Common myeloid progenitor, CD34-positive (primary cell): Measurements from ENCODE around the gene APBA2.

Experiments used
- CTCF ChIA-PET: fragments of 350-600 bp; sonication (Branson Sonifier 250); formaldehyde crosslinking; loops from one replicate; lab custom pipeline; 2021; ENCODE audit warnings: antibody characterized with exemption; lab: Charles Lee
- POLR2A ChIA-PET: fragments of 350-600 bp; sonication (Branson Sonifier 250); formaldehyde crosslinking; loops from one replicate; lab custom pipeline; 2021; ENCODE audit warnings: antibody characterized with exemption; lab: Charles Lee
- DNase-seq, 3 donors: peaks; one replicate each; pipeline versions ENCODE4 v3.0.0 to v3.0.0-alpha.2; 2013
- H3K27ac ChIP-seq, 2 experiments: 1 replicate in 1 of 2; 2 replicates in 1 of 2; pipeline ENCODE4 v1.7.0; 2013; ENCODE audit warnings: inconsistent platforms in 2 of 2, low read length in 2 of 2, mild to moderate bottlenecking in 2 of 2, low read depth in 1 of 2, moderate library complexity in 1 of 2; ENCODE audit not compliant: severe bottlenecking in 2 of 2, insufficient read depth in 1 of 2, poor library complexity in 1 of 2
- H3K27me3 ChIP-seq, 5 experiments: replicated peaks in 2 of 5; 1 replicate in 3 of 5; 2 replicates in 2 of 5; pipeline versions ENCODE4 v1.6.1 to v1.7.0; 2013; ENCODE audit warnings: low read length in 4 of 5, mild to moderate bottlenecking in 2 of 5, moderate library complexity in 2 of 5, inconsistent platforms in 1 of 5; ENCODE audit not compliant: insufficient read depth in 5 of 5, control insufficient read depth in 4 of 5
- H3K36me3 ChIP-seq, 4 experiments: 1 replicate in 2 of 4; 2 replicates in 2 of 4; pipeline versions ENCODE4 v1.6.1 to v1.7.0; 2013; ENCODE audit warnings: low read length in 3 of 4, control low read depth in 1 of 4, mild to moderate bottlenecking in 1 of 4; ENCODE audit not compliant: control insufficient read depth in 4 of 4, insufficient read depth in 4 of 4
- H3K4me1 ChIP-seq, 4 experiments: 1 replicate in 3 of 4; 2 replicates in 1 of 4; pipeline versions ENCODE4 v1.6.1 to v1.7.1; 2013; ENCODE audit warnings: low read length in 3 of 4, mild to moderate bottlenecking in 3 of 4, control low read depth in 1 of 4, inconsistent platforms in 1 of 4, moderate library complexity in 1 of 4; ENCODE audit not compliant: control insufficient read depth in 4 of 4, insufficient read depth in 4 of 4; ENCODE audit errors: control extremely low read depth in 1 of 4
- H3K4me3 ChIP-seq, 7 experiments: 1 replicate in 4 of 7; 2 replicates in 3 of 7; pipeline versions ENCODE4 v1.5.1 to v1.7.0; 2013; ENCODE audit warnings: mild to moderate bottlenecking in 7 of 7, low read length in 6 of 7, moderate library complexity in 6 of 7, inconsistent platforms in 2 of 7, low read depth in 2 of 7, control low read depth in 1 of 7; ENCODE audit not compliant: insufficient read depth in 4 of 7, control insufficient read depth in 1 of 7; ENCODE audit errors: extremely low read depth in 1 of 7
- H3K9me3 ChIP-seq, 5 experiments: 1 replicate in 4 of 5; 2 replicates in 1 of 5; pipeline versions ENCODE4 v1.6.1 to v1.7.1; 2013; ENCODE audit warnings: low read length in 4 of 5, mild to moderate bottlenecking in 2 of 5, inconsistent platforms in 1 of 5, low read depth in 1 of 5, moderate library complexity in 1 of 5; ENCODE audit not compliant: control insufficient read depth in 4 of 5, insufficient read depth in 2 of 5; ENCODE audit errors: control extremely low read depth in 1 of 5
- WGBS: methylation state at CpG from one replicate; pipeline ENCODE4 v1.1.5; 2013; ENCODE audit not compliant: insufficient coverage; 5-methylcytosine and 5-hydroxymethylcytosine counted together

APBA2 gene

DNA sequence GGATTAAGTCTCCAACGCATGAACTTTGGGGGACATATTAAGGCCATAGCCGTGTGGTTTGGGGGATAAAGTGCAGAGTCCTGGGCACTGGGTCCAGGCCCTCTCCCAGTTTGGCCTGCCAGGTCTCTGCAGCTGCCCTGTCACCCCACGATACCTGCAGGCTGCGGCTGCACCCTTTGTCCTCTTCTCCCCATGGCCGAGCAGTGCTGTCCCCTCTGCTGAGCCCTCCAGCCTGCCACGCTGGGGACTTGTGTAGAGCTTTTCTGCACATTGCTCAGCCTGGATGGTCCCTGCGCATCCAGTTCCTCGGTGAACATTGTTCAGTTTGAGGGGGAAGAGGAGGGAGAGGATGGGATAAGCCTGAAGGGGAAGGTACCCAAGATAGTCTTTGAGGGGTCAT, 167.2 kb downstream of the APBA2 start:
- H3K4me1 ChIP-seq, result no peaks in the 10 kb centered on the region
- no peak overlapping the region for H3K4me3 ChIP-seq
- POLR2A ChIA-PET, result no interaction called here
- 91% methylated on average over 8 of the region's 8 CpGs for WGBS
- peaks cover 0 to 7% (median 0%) of the 10 kb centered on the region in 5 experiments for H3K9me3 ChIP-seq
- no peak overlapping the region for H3K27ac ChIP-seq
- H3K27me3 ChIP-seq, result peaks cover 0 to 2% (median 0%) of the 10 kb centered on the region in 5 experiments
- CTCF ChIA-PET, result interaction anchor here (0.7 kb wide), 1 partner anchor 23 kb away, joined by 3 read pairs; no protein-coding TSS in a partner anchor
- H3K36me3 ChIP-seq, result no peaks in the 10 kb centered on the region
- no peak for DNase-seq

DNA sequence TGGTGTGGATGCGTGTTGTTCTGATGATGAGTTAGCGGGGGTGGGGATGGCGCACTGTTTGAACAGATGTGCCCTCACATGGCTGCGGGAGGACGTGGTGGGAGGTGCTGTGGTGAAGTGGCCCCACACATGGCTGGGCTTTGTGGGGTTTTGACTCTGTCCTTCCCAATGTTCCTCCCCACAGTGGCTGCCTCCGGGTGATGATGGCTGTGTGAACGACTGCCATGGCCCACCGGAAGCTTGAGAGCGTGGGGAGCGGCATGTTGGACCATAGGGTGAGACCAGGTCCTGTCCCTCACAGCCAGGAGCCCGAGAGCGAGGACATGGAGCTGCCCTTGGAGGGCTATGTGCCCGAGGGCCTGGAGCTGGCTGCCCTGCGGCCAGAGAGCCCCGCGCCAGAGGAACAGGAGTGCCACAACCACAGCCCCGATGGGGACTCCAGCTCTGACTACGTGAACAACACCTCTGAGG, 167.9 kb downstream of the APBA2 start:
- peaks cover 0 to 7% (median 0%) of the 10 kb centered on the region in 5 experiments for H3K9me3 ChIP-seq
- no peaks in the 10 kb centered on the region for H3K4me1 ChIP-seq
- POLR2A ChIA-PET, result no interaction called here
- WGBS, result 96% methylated on average over 15 of the region's 18 CpGs
- no peak overlapping the region for H3K4me3 ChIP-seq
- H3K27me3 ChIP-seq, result peaks cover 0 to 2% (median 0%) of the 10 kb centered on the region in 5 experiments
- DNase-seq, result no peak
- CTCF ChIA-PET, result interaction anchor here (0.7 kb wide), 1 partner anchor 23 kb away, joined by 3 read pairs; no protein-coding TSS in a partner anchor
- H3K36me3 ChIP-seq, result no peaks in the 10 kb centered on the region
- H3K27ac ChIP-seq, result no peak overlapping the region

DNA sequence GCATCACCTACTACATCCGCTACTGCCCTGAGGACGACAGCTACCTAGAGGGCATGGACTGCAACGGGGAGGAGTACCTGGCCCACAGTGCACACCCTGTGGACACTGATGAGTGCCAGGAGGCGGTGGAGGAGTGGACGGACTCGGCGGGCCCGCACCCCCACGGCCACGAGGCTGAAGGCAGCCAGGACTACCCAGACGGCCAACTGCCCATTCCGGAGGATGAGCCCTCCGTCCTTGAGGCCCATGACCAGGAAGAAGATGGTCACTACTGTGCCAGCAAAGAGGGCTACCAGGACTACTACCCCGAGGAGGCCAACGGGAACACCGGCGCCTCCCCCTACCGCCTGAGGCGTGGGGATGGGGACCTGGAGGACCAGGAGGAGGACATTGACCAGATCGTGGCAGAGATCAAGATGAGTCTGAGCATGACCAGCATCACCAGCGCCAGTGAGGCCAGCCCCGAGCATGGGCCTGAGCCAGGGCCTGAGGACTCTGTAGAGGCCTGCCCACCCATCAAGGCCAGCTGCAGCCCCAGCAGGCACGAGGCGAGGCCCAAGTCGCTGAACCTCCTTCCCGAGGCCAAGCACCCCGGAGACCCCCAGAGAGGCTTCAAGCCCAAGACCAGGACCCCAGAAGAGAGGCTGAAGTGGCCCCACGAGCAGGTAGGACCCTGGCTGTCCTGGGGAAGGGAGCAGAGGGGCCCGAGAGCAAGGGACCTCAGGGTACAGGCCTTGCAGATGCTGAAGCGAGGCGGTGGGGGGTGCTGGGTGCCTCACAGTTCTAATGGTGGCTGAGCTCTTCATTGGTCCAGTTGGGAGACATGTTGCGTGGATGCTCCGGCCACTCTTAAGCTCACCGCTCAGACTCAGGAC, 168.6 kb downstream of the APBA2 start:
- WGBS, result 99% methylated on average over 33 of the region's 34 CpGs
- POLR2A ChIA-PET, result no interaction called here

DNA sequence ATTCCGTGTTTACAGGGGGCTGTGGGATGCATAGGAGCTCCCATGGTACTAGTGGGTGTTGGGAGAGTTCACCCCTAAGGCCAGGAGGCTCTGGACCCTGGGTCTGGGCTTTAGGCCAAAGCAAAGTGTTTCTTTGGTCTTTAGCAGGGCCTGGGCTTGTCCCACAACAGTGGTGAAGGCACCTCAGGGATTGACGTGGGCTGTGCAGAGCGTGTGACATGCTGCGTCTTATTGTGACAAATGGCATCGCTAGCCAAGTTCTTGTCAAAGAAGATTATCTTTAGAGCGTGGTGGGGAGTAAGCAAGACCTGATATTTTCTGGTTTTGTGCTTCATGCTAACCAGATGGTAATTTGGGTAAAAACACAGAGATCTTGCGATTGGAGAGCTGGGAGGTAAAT, 170.1 kb downstream of the APBA2 start:
- H3K27ac ChIP-seq, result no peak overlapping the region
- H3K9me3 ChIP-seq, result peaks cover 0 to 7% (median 0%) of the 10 kb centered on the region in 5 experiments
- H3K4me1 ChIP-seq, result no peaks in the 10 kb centered on the region
- DNase-seq, result no peak
- 95% methylated on average over 7 of the region's 7 CpGs for WGBS
- no peak overlapping the region for H3K4me3 ChIP-seq
- no peaks in the 10 kb centered on the region for H3K36me3 ChIP-seq
- ChIA-PET POLR2A (no interaction called here), CTCF (no interaction called here)
- peaks cover 0 to 6% (median 0%) of the 10 kb centered on the region in 5 experiments for H3K27me3 ChIP-seq

More for the DNA sequence above, 168.6 kb downstream of the APBA2 start:
- Histone ChIP-seq H3K27me3 (no peaks in the 10 kb centered on the region), H3K27ac (no peak overlapping the region), H3K4me1 (no peaks in the 10 kb centered on the region), H3K36me3 (no peaks in the 10 kb centered on the region), H3K4me3 (no peak overlapping the region), H3K9me3 (peaks cover 0 to 7% (median 0%) of the 10 kb centered on the region in 5 experiments)
- CTCF ChIA-PET, result no interaction called here
- DNase-seq, result no peak

DNA sequence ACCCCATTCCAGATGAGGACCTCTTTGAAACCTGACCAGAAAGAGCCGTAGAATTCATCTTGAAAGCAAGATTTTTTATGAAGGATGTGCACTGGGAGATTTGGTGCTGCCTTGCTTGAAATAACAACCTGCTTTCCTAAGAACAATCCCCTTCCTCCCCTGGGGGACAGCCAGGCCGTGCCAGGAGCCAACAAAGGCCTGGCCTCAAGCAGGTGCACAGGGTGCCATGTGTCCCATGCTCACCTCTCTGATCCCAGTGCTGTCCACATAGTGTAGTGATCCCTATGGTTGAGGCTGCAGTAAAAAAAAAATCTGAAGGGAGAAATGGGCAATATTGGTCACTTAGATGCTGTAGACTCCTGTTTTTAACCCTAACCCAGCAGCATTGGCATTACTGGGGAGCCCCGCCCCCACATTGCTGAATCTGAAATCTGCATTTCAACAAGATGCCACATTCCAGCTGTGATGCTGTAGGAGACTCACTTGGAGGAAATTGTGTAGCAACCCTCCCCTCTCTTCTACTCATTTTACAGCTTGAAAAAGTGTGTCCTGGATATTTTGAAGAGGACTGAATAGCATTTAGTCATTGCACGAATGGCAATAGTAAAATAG, 171.2 kb downstream of the APBA2 start:
- POLR2A ChIA-PET, result no interaction called here
- no peaks in the 10 kb centered on the region for H3K4me1 ChIP-seq
- H3K36me3 ChIP-seq, result no peaks in the 10 kb centered on the region
- CTCF ChIA-PET, result interaction anchor here (0.6 kb wide), 1 partner anchor 977 kb away, joined by 4 read pairs; no protein-coding TSS in a partner anchor
- no peak overlapping the region for H3K4me3 ChIP-seq
- no peak for DNase-seq
- peaks cover 0 to 6% (median 0%) of the 10 kb centered on the region in 5 experiments for H3K27me3 ChIP-seq
- peaks cover 0 to 7% (median 0%) of the 10 kb centered on the region in 5 experiments for H3K9me3 ChIP-seq
- 90% methylated on average over 2 of the region's 4 CpGs for WGBS
- H3K27ac ChIP-seq, result no peak overlapping the region

DNA sequence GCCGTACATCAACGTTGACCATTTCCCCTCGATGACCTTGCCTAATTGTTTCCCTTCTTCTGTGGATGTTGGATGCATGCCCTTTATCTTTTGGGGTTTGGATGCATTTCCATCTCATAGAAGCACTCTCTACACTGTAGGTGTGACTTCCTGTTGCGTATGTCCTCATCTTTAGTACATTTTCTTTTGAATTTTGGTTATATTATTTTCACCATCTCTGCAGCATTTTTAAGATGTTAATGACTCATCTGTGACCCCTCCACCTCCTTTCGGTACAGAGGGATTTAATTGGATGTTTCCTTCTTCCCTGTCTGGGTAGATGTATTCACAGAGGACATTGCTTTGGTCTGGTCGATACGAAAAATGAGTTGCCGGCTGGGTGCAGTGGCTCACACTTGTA, 172.1 kb downstream of the APBA2 start:
- no peak overlapping the region for H3K4me3 ChIP-seq
- no peaks in the 10 kb centered on the region for H3K4me1 ChIP-seq
- H3K36me3 ChIP-seq, result no peaks in the 10 kb centered on the region
- no peak overlapping the region for H3K27ac ChIP-seq
- WGBS, result 94% methylated on average over 6 of the region's 8 CpGs
- H3K9me3 ChIP-seq, result peaks cover 0 to 7% (median 0%) of the 10 kb centered on the region in 5 experiments
- ChIA-PET CTCF (interaction anchor here (0.6 kb wide), 1 partner anchor 978 kb away, joined by 4 read pairs; no protein-coding TSS in a partner anchor), POLR2A (no interaction called here)
- H3K27me3 ChIP-seq, result peaks cover 0 to 6% (median 0%) of the 10 kb centered on the region in 5 experiments
- no peak for DNase-seq
